NK-92 treated with Interleukin-12 subunit alpha and Interleukin-12 subunit beta, amount 100 ng/mL, for 24 hours (cell line): Measurements from ENCODE around the gene UBL7.
"Not testable (repeated sequence)": the region's sequence is repeated elsewhere in the genome, so short reads cannot be mapped to it uniquely, and the experiment has no call there.

ENCODE experiments used
- DNase-seq: peaks from one replicate; lab custom pipeline; 2025; lab: John Stamatoyannopoulos, UW

Gene UBL7

DNA sequence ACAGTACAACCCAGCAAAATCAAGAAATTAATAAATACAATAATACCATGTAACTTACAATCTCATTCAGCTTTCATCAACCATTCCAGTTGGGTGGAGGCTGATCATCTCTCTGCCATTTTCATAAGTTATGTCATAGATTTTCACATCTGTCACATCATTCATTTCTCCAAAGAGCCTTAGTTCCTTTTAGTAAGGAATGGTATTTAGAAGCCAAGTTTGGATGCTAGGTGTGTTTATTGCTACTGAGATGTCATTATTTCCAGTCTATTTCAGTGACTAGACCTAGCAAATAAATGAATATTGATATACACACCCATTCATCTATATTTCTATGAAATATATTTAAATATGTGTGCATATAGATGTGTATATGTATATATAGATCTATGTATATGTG is 2.7 kb upstream of the UBL7 start:
- no peak for DNase-seq

DNA sequence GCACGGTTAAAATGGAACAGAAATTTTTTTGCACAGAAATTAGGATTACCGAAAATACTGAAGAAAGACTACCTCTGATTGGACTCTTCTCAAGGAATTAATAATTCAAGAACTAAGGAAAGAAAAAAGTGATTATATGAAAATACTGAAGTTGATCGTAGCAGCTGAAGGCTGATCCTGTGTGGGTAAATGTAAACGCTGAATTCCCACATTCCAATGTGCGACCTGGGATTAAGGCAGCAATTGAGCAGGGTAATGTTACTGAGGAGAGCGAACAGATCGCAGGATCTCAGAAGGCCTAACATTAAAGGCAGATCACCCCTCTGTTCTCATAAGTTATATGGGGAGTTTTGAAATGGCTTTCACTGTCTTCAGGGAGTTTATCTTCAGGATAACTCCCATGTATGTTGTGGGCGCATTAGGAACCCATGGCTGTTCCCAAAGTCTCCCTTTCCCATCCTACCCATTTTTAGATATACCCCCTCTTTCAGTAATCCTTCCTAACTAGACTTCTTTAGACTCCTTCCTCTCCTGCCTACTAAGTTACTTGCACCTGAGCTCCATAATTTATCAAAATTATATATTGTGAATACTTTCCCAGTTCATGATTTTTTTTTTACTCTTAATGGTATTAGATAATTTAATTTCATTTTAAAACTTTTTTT is 1.0 kb upstream of the UBL7 start:
- no peak for DNase-seq

DNA sequence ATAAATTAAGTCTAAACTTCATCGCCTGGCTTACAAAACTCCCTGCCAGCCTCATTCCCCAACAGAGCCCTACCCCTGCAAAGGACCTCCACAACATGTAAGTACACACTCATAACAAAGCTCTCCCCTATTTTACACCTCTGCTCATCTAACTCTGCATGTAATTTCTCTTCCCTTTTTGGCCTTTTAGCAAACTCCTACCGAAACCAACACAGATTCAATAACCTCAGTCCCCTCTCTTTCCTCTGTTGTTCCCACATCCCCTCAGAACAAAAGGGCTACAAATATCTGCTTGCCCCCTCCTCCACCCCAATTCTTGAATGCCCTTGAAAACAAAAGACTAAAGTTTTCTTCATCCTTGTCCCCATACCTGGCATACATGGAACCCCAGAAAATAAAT is 662 bp downstream of the UBL7 start:
- no peak for DNase-seq

DNA sequence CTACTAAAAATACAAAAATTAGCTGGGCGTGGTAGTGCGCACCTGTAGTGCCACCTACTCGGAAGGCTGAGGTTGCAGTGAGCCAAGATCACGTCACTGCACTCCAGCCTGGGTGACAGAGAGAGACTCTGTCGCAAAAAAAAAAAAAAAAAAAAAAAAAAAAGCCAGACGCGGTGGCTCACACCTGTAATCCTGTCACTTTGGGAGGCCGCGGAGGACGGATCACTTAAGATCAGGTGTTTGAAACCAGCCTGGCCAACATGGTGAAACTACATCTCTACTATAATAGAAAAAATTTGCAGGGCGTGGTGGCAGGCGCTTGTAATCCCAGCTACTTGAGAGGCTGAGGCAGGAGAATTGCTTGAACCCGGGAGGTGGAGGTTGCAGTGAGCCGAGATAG is 1.2 kb downstream of the UBL7 start:
- DNase-seq: not testable (repeated sequence)

DNA sequence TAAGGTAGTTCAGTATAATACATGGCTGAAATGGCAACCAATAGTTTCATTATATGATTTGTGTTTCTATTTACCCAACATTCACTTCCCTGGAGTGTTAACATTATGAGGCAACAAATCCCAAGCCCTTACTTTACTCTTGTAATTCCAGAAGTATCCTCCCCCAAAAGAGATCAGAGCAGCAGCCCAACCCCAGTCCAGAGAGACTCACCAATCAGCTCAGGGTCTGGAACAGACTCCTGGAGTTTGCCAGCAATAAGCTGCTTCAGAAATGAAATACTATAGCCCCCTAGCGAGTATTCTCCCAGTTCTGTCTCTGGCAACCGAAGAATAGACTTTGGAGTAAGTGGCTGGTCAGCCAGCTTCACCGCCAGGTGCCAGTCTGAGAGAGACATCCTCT is 2.5 kb downstream of the UBL7 start:
- no peak for DNase-seq

DNA sequence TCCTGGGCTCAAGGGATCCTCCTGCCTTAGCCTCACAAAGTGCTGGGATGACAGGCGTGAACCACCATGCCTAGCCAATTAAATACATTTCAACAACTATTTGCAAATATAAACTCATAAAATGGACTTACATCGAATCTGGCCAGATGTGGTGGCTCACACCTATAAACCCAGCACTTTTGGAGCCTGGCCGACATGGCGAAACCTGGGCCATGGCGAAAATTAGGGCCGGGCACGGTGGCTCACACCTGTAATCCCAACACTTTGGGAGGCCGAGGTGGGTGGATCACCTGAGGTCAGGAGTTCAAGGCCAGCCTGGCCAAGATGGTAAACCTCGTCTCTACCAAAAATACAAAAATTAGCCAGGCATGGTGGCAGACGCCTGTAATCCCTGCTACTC is 3.9 kb downstream of the UBL7 start:
- not testable (repeated sequence) for DNase-seq

DNA sequence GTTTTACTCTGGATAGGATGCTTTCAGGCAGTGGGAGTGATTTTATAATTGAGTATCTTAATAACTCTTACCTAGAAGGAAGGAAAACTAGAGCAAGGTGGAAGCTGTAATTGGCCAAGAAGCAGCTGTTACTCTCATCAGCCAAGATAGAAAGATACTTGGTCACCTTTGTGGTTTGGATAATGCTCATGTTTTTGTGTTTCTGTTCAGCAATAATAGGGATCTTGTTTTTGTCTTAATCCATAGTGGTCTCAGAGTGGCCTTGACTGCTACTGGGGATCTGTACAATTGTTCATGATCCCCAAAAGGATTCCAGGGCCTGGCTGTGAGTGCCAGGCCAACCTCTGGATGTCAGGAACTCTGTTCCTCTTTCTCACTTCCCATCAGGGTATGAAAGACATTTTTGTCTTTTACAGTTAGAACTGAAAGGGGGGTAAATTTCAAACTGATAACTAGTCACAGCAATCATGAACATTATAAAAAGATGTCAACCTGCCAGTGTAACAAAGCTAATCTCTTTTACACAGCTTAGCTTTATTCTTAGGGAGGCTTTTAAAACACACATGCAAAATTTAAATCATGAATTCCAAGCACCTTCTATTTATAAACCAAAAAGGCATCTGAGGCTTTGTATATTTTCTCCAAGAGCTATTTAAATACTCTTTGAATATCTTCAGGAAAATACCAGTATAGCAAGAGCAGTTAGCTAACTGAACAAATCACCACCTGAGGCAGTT is 6.0 kb downstream of the UBL7 start:
- no peak for DNase-seq

DNA sequence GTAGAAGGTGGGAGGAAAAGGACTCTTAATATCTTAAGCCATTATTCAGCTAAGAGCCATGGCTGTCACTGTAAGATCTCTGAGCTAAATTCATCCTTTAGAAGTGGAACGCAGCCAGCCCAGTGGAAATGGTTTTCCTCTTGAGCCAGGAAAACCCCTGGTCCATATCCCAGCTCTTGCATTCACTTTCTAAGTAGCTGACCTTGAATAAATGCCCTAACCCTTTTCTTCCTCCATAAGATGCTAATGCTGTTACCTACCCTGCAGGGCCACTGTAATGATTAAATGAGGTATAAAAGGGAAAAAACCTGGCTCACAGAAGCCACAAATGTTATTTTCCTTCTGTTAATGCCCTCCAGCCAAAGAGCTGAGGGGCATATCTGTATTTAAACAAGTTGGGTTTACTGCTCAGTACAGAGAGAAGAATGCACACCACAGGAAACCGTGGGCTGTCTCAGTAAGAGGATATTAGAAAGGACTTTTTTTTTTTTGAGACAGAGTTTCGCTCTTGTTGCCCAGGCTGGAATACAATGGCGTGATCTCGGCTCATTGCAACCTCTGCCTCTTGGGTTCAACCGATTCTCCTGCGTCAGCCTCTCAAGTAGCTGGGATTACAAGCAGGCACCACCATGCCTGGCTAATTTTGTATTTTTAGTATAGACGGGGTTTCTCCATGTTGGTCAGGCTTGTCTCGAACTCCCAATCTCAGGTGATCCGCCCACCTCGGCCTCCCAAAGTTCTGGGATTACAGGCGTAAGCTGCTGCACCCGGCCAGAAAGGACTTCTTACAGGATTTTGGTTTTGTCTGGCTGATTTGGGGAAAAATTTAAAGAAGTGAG is 6.8 kb downstream of the UBL7 start:
- no peak for DNase-seq

DNA sequence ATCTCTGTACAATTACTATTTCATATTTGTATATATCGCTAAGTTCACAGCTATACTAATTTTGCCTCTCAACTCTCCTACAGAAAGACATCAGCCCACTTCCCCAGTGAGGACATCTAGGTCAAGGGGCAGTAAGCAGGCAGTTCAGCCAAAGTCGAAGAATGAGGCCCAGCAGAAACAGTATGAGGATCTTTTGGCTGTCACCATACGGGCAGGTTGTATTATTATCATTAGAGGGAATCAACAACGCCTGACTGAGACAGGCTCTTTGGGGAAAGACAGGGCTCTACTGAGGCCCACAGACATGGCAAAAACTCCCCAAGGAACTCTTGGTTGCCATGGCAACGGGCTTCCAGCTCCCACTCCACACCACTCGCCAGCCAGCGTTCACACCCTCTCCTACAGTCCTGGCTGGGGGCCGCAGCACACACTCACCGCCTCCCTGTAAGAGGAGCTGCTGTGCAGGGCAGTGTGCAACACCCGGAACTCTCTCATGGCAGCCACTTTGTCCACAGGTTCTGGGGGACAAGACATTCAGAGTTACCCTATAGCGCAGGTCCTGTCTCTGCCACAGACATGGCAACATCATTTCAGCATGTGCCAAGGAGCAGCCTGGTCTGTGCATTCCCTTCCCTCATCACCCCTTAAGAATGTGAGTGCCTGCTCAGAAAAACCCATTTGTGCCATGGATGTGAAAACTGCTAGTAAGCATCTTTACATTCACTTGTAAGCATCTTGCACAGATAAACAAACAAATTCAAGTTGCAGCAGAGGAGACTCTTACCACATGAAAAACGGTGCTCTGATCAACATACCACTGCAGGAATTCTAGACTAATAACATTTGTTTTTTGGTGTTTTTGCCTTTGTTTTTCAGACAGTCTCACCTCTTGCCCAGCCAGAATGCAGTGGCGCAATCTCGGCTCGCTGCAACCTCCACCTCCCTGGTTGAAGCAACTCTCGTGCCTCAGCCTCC is 8.8 kb downstream of the UBL7 start:
- no peak for DNase-seq

DNA sequence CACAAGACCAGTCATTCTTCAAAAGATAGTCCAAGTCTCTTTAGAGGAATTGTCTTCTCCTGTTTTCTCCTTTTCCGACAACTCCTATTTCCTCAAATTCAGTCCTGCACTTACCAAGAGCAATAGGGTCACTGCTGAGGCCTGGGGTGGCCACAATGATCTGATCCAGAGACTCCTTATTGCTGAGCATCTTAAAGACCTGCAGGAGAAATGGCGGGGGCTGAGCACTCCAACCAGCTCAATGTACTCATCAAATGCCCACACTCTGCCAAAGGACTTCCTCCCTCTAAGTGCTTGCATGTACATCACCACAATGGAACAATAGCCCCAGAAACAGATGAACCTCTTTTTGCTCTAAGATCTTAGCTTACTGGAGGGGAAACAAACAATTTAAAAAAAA is 9.6 kb downstream of the UBL7 start:
- no peak for DNase-seq

DNA sequence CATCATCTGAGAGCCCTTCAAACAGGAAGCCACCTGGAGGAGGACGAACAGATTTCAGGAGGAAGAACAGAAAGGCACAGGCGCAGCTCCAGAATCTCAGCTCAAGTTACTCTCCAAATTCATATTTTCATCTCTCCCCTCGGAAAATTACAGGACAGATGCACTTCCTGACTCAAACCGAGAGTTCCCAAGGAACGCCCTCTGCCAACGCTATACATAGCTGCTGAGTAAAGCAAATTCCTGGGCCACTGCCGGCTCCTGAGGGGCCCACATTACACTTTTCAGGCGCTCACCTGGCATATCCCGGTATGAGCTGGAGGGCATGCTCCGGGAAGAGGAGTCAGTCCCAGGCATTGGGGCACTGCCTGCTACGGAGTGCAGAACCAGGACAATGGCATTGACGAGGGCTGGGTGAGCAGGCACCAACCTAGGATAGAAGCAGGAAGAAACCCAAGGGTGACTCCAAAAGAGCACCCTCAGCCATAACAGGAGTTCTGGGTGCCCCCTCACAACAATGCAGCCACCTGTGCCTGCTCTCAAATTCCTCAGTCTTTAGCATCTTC is 11.2 kb downstream of the UBL7 start:
- DNase-seq: no peak

DNA sequence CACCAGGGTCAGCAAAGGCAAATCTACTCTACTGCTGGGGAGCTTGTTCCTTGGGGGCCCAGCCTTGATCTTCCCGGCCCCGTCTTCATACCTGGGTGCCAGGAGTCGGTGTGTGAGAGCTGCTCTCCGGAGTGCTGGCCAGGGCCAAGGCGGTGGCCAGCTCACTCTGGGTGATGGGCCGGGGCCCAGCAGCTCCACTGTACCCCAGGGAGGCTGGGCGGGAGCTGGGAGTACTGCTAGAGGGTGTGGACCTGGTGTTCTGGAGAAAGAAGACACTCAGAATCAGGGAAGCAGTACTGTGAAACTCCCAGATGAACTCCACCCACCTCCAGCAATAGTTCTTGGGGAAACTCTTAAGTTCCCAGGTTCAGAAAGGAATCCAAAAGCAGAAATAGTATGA is 11.9 kb downstream of the UBL7 start:
- DNase-seq: no peak

DNA sequence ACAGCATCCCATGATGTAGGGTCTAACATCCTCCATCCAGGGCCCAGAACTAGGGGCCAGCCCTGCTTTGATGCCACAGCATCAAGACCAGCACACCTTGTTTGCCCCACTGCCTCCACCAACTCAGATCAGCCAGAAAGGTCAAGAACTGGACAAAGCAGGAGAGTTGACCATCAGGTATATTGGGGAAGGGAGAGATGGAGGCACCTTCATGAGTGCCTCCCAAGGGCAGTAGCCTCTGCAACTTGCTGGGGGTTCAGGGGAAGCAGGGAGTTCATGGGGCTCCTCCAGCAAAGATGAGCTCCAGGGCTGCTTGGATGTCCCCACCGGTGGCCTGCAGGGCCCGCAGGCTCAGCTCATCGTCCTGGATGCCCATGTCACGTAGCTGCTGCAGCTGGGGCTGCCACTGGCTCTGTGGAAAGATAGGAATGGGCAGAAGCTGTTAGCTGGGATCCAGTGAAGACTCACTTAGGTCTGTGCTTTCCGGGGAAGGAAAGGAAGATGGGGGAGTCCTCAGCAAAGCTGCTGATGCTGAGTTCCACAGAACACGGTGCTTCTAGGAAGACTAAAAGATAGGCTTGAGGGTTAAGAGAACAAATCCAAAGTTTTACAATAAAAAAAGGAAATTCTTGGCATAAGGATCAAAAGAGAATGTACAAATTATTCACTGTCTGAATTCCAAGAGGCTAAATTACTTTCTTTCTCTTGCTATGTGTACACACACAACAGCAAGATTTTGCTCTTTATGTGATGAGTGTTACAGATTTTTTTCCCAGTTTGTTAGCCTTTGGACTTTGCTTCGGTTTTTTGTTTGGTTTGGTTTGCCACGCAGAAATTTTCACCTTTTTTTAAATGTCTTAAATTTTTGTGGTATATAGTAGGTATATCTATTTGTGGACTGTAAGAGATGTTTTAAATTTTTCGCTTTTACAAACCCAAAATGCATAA is 14.9 kb downstream of the UBL7 start:
- DNase-seq: no peak

DNA sequence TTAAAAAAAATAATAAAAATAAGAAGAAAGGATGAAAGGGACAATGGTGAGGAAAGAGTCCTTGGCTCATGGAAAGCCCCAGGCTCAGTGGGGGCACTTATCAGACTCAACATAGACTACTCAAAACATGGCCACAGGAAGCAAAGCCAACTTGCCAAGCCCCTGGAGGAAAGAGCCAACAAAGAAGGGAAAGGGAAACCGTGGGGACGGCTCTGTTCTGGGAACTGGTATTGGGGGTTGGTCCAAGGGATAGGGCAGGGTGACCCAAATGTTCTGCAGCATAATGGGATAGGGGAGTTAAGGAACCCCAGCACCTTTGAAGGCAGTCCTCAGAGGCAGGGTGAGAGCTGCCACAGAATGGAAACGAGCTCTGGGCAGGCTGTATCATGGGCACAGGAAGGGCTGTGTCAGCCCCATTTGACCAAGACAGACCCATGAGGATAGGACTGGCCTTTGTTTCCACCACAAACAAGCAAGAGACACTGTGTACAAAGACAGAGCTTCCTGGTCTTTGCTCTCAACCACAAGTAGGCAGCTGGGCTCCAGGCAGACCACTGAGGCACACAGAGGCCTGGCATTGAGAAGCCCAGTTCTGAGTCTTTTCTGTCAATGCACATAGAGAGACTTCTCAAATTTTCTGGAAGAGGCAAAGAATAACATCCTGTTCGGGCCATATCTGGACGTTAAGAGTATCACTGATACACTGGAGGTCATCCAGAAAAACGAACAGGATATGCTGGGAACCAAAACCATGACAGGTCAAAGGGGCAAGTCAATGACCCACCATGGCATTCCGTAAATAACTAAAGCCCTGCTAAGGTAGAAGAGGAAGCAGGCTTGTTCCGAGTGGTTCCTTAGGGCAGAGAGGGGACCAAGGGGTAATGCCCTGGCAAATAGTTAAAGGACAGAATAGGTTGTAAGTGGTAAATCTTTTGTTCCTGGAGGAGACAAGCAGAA is 16.6 kb downstream of the UBL7 start:
- no peak for DNase-seq

DNA sequence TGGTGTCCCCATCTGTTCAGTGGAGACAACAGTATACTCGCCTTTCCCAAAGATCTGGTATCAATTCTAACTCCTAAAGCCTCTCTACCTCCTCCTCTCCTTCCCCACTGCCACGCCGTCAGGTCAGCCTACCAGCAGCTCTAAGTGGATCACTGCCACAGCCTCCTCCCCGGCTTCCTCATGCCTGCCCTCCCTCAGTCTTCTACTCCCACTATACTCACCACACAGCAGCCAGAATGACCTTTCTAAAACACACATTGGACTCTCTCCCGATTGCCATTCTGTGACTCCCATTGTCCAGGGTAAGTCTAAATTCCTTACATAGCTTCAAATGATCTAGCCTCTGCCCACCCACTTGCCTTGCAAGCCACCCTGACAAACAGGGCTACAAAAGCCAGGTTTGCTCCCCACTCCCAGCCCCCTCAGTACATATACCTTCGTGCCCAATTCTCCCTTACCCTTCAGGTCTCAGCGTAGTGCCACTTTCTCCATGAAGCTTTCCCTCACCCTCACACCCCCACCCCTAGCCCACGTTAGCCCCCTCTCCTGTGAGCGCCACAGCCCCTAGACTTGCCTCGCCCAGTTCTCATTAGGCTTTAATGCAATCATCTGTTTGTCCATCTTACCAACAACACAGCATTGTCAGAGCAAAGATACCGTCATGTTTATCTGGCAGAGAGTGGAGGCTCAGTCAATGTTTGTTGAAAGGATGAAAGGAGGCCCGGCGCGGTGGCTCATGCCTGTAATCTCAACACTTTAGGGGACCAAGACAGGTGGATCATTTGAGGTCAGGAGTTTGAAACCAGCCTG is 17.7 kb downstream of the UBL7 start:
- DNase-seq: no peak

DNA sequence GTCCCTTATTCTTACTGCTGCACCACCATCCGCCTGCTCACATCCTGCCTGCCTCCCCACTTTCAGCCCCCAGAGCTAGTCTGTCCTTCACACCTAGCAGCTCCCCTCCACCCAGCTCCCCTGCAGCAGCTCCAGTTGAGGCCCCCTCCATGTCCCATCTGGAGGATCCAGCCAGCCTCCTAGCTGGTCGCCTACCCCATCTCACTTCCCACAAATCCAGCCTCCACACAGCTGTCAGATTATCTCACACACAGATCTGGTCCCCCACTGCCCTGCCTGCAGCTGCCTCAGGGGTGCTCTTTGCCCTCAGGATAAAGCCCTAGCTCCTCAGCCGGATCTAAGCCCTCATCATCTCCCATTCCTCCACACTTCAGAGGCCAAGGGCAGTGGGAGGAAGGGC is 18.4 kb downstream of the UBL7 start:
- no peak for DNase-seq

DNA sequence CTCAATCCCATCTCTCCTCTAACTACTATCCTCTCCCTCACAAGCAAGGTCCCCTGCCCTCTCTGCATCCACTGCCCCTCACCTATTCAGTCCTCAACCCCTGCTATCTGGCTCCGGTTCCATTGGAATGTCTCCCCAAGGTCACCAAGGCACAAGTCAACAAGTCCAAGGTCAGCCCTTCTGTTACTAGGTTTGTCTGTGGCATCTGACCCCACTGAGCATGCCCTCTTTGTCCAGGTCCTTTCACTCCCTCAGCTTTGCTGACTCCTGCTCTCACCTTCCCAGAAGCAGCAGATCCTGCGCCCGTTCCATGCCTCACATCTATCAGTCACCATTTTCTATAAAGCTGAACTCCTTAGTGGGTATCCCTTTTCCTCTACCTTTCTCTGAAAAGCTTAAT is 18.9 kb downstream of the UBL7 start:
- no peak for DNase-seq

DNA sequence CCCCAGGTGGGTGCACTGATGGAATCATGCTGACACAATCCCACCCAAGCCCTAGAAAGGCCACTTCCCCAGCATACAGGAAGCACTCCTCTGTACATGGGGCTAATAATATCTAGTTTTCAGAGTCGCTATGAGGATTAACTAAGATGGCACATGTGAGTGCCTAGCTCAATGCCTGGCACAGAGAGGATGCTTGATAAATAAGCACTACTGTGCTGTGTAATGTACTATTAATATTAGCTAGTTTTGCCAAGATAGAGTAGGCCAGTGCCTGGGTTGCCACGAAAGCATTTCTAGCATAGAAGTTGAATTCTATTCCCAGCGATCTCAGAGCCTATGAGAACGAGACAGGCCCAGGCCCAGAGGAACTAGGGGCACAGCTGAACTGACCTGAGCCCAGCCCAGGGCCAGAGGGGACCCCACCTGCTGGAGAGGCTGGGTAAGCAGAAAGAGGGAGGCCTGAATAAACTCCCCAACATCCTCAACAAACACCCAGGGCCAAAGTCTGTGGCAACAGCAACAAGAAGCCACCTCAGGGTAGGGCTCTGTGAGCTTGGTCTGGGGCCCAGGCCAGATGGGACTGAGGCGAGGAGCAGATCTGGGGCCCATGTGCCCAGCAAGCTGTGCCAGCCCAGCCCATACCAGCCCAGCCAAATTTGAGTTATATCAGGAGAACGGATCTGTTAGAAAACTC is 19.6 kb downstream of the UBL7 start:
- DNase-seq: no peak
